NOMO-1 treated with dmso at 0.1 percent for 144 hours (cell line): Measurements from ENCODE around the gene TGM2.

Source experiments
- DNase-seq: peaks from one replicate; lab custom pipeline; 2025; ENCODE audit not compliant: unreplicated experiment; lab: John Stamatoyannopoulos, UW

The TGM2 gene

DNA sequence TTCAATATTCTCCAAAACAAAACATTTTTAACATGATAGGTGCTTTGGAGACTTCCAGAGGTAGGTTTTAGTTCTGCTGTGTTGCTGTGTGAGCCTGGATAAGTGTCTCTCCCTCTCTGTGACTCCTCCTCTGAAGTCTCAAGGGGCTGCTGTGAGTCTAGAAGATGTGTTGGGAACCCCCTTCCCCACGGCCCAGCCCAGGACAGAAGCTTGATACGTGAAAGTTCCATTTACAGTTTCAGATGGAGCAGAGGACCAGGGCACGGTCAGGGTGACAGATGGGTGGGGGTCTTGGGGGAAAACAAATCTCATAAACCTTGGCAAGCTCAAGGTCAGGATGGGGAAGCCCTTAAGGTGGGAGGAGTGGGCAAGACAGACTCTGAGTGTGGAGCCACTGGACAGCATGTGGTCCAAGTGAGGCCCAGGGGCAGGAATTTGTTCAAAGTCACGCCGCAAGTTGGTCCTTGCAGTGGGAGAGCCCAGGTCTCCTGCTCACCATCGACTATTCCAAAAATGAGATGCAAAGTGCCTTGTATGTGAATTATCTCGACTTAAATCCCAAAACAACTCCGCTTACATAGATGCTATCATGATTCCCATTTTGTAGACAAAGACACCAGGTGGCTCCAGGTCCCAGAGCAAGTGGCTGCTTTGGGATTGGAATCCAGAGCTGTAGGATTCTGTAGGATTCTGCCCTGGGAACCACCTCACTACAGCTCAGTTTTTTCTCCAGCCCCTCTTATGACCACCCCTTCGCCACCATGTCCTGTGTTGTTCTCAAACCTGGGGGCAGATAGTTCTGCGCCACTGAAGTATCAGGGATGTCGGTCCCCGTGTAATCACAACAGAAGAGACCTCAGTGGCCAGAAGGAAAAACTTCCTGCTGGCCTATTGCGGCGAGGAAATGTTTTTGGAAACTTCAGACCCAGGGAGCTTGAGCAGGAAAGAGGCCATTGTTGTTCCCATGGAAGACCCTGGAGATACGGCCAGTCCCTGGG, 1.9 kb downstream of the TGM2 start:
- DNase-seq: no peak

DNA sequence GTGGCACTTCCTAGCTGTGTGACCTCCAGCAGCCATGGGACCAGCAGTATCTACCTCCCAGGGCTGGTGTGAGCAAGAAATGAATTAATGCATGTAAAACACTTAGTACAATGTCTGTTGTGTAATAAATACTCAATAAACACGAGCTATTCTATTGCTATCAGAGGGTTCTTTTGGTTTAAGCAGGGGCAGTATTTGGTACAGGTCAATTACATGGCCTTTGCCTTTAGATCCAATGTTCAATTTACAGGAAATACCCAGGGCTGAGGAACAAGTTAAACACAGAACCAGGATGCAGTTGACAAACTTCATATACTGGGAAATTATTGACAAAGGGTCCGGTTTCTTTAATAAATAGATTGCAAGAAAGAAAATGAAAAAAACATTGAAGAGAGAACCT, 2.9 kb downstream of the TGM2 start:
- DNase-seq: no peak

DNA sequence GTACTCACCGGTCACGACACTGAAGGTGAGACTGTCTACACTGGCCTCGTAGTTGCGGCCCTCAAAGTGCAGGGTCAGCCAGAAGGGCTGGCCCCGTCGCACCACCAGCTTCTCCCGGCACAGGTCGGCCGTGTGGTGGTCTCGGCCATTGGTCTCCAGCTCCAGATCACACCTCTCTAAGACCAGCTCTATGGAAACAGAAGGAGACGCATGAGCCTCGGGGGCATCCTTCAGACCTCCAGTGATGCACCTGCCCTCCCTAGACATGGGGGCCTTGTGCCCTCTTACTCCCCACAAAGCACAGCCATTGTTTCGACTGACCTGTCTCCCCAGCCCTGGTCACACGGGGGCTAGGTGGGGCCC, 3.7 kb downstream of the TGM2 start:
- no peak for DNase-seq

DNA sequence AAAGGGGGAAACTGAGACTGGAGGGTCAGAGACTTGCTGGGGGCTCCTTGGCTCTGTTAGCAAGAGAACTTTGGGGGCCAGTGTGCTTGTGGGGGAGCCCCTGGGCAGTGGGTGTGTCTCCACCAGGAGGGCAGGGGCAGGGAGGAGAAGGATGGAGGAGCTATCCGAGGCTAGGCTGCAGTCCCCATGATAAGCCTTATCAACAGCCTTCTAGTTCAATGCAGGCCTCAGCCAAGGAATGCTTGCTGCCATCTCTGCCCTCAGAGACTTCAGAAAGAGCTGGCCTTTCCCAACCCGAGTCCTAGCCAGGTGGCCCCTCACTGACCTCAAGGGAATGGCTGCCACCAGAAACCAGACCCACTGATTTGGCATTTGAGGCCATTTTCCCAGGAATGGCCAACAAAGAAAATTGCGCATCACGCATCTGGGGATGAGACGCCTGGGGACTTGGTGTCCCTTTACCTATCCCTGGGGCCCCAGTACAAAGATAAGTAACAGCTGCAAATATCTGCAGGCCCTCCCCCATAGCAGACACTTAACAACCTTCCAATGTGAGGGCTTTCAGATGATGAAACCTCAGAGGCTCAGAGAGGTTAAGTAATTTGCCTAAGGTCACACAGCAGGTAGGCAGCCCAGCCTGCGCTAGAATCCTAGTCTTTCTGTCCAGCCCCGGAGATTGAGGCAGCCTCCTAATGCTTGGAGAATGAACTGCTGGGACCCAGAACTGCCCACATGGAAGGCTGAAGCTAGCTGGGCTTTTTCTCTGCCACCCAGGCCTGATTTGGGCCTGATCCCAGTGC, 4.9 kb downstream of the TGM2 start:
- DNase-seq: no peak

DNA sequence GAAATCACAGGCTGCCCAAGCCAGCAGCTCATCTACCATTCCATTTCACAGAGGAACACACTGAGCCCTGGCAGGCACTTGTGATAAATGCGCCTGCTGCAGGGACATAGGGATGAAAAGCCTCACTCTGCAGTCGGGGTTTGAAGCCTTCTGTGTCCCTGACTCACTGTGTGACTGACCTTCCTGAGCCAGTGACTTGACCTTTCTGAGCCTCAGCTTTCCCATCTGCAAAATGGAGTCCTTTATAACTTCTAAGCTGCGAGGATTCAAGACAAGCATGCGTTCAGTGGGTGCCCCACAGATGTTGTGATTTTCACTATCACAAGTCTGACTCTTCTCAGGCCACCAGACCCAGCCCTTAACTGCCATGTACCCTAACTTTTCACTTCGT, 5.5 kb downstream of the TGM2 start:
- DNase-seq: no peak

DNA sequence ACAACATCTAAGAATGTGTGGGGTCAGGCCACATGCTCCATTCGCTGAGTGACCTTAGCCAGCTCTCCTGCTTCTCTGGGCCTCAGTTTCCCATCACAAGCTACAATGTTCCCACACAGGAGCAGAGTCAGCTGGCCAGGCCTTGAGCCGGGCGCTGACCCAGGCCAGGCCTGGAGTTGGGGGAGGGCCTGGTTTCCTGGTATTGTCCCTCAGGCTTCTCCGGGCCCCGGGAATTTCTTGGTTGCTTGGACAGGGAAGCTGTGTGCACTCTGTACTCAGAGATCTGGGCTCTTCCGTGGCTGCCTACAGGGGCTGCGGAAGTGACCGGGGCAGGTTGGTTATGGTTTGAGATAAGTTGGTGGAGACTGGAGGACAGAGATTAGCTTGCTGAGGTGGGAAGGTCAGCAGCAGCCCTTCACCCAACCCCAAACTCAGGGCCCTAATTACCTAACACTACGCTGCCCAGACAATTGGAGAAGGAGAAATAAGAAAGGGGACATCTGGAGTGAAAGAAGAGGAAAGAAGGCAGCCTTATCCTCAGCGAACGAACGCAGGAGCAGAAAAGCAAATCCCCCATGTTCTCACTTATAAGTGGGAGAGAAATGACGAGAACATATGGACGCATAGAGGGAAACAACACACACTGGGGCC, 6.2 kb downstream of the TGM2 start:
- DNase-seq: no peak

DNA sequence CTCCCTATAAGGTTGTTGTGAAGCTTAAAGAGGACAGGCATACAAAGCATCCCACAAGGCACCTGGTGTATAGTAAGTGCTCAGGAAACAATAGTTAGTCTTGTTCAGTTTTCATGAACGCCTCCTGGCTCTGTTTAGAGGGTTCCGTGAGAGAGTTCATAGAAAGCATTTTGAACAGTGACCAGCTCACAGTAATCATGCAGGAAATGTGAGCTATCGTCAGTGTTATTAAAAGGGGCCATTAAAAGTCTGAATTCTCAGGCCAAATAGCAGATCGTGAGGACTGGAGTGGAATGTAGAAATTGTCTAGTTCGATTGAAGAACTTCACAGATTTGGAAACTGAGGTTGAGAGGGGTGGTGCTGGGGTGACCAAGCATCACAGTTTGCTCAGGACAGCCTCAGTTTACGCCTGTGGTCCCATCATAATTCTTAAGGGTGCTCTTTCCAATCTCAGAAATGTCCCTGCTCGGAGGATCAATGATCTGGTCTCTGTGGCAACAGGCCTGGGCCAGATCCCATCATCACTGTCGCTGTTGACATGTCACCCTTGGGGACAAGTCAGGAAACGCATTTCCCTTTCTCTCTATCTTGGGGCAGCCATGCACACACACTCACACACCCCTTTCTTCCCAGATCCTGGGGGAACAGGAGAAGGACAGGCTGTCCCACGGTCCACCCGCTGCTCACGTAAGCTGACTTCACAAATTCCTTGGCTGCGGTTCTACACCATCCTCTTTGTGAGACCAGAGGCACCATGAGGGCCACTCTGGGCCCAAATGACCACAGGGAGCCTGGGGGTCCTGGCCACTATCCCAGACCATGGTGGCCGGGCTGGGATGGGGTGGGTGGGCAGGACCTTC, 7.2 kb downstream of the TGM2 start:
- DNase-seq: no peak

DNA sequence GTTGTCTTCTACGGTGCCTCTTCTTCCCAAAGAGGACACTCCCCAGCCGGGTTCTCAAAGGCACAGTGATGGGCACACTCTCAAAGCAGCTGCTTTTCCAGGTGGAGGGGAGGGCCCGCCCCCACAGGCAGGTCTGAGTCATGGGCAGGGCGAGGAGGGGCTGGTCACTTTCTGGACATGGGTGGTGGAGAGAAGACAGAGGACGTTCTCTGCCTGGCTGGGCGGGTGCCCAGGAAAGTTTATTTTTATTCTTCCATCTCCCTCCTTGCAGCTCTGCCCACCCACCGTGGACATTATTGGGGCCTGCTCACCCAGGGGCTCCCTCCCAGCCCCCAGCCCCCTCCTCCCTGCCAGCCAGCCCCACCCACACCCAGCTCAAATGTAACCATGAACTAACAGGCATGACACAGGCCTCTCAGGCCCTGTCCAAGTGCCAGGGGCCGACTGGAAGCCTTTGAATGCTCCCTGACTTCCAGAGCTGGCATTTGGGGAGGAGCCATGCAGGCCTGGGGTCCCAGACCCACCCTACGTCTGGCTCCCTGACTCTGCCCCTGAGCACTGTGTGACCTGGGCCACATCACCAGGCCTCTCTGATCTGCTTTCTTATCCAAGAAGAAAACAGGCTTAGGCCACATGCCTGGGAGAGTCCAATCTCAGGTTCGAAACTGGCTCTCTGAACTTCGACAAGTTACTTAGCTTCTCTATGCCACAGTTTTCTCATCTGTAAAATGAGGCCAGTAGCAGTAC, 8.0 kb downstream of the TGM2 start:
- no peak for DNase-seq

DNA sequence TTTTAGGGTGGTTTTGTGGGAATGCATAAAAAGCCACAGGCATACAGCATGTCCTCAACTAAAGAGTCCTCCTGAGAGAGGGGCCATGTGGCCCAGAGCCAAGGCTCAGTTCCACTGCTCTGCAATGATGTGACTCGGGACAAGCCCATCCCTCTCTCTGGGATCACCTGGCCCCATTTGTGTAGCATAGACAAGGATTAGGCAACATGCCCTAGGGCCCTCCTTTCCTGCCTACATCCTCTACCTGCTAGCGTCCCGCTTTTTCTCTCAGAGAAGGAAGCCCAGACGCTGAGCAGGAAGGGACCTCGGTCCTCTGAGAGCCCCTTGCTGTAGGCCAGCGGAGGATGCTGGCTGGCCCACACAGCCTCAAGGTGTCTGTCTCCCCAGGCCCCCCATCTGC, 8.8 kb downstream of the TGM2 start:
- no peak for DNase-seq

DNA sequence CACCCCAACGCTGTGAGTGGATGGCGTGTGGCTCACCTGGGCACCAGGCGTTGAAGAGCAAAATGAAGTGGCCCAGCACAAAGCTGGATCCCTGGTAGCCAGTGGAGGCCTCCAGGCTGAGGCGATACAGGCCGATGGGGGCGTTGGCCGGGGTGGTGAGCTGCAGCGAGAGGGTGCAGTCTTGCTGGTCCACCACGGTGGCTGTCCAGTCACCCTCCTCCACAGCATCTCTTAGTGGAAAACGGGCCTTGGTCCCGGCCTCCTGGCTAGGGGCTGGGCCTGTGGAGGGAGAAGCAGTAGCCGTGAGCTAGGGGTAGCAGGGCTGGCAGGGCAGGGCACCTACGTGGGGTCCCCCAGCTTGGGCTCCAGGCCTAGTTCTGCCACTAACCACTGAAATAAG, 9.3 kb downstream of the TGM2 start:
- no peak for DNase-seq

DNA sequence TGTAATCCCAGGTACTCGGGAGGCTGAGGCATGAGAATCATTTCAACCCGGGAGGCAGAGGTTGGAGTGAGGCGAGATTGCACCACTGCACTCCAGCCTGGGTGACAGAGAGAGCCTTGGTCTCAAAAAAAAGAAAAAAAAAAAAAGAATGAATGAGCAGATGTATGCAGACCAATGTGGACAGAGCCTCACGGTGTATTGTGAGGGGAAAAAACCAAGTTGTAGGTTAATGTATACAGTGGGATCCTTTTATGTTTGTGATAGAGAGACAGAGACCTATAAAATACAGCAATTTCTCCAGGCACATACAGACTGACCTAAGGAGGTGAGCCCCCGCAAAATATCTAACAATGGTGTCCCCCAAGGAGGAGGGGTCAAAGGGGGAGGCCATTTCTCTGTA, 11.7 kb downstream of the TGM2 start:
- DNase-seq: no peak

DNA sequence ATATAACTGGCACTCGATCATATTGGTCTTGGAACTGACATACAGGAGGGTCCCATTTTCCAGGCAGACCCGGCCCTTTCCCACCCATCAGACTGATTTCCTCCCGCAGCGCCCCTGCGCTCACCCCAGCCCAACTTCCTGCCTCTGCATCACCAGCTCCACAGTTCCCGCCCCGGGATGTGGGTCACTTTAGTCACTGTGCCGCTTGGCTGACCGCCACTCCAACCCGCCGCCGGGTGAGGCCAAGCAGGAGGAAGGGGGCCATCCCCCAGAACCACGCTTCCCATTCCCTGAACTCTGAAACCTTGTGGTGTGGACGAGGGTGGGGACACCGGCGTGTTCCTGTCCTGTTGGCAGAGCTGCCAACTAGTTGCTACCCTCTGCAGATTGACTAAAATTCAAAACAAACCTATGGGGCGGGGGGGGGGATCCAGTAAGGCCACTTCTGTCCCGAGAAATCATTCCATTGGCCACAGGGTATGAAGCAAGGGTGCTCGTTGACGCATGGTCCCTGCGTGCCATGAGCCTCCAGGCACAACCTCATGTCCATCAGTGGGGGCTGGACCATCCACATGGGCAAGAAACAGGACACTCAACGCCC, 12.3 kb downstream of the TGM2 start:
- DNase-seq: no peak

DNA sequence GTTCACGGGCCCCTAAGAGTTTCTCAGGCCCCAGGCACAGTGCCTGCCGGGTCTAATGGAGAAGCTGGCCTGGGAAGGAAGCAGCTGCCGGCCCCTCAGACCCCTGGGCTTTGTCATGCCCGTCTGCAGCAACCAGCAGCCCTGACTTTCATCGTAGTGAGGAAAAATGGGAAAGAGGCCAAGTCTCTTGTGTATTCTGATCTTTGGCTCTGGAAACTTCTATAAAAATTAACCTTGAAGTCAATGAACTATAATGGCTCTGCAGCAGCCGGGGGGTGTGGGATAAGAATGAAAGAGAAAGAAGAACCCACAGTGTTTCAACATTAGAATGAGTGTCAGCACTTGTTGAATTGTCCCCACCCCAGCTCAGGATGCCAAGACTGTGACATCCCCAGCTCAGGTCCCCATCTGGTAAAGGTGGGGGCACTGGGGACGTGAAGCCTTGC, 12.9 kb downstream of the TGM2 start:
- peak; percentile 9 for DNase-seq

DNA sequence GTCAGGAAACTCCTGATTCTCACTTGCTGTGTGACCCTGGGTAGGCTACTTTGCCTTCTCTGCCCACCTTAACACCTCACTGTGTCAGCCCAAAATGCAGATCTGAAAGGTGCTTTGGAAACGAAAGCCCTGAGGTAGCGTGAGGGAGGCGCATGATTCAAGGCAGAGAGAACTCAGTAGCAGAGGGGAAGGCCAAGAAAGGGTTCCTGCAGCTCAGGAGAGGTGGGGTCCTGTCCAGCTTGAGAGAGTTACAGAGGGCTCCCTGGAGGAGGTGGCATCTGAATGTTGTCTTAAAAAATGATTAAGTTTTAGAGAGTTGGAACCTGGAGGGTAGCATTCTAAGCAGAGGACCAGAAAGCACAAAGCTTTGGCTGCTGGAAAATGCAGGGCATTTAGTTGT, 13.6 kb downstream of the TGM2 start:
- no peak for DNase-seq

DNA sequence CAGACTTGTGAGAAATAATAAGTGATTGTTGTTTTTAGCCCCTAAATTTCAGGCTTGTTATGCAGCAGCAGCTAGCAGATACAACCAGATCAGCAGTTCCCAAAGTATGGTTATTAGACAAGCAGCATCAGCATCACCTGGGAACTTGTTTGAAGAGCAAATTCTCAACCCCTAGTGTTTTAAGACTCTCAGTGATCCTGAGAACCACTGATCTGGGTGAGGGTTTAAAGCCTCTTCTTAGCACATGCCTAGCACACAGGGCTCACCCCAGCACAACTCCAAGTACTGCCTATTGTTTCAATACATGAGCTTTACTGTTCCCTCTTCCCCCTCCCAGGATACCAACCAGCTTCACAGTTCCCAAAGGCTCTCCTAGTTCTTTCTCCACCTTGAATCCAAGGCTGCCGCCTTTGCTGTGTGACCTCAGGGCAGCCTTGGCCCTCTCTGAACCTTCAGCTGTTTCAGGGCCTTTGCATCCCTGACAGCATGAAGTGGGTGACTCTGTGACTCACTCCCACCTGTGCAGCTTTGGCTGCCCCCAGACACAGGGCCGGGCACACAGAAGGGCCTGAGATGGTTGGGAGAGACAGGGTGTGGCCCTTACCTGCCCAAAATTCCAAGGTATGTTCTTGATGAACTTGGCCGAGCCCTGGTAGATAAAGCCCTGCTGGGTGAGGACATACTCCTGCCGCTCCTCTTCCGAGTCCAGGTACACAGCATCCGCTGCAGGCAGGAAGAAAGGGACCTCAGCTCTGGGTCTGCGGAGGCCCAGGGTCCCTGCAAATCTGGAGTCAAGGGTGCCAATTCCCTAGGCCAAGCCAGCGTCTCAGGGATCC, 14.5 kb downstream of the TGM2 start:
- no peak for DNase-seq

DNA sequence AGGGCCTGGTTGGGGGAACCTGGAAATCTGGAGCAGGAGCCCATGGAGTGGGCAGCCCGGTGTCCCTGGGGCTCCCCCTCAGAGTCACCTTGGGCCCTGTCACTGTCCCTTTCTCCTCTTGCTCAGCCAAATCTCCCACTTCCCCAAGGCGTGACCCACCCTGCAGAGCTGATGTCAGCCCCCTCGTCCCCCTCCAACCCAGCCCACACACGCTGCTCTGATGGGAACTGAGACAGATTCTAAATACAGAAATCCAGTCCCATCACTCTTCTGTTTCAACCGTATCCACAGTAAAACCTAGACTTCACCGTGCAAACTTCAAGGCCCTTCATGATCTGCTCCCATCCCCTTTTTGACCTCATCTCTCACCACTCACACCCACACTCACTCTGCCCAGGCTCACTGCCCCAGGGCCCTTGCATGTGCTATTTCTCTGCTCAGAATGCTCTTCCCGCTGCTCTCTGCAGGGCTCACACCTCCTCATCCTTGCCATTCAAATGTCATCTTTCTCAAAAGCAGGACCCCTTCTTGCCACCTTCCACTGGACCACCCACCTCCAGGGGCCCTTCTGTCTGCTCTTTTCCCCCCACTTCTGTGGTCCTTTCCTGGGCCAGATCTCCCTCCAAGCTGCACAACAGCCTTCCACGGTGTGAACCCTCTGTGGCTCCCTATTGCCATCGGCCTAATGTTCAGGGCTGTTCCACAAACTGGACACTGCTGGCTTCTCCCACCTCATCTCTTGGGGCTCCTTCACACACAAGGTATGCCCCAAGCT, 16.6 kb downstream of the TGM2 start:
- DNase-seq: no peak

DNA sequence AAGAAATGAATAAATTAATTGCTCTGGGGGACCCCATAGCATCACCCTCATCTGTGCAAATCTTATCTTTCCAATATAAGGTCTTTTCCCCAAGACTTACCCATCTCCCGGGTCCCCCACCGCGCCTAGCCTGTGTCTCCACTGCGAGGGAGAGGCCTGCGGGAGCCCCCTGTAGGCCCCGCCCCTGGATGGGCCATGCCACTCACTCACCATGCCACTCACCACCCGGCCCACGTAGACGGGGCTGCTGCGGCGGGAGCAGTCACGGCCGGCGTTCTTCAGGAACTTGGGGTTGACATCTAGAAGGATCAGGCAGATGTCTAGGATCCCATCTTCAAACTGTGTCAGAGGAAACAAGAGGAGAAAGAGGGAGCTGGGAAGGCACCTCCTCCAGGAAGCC, 17.3 kb downstream of the TGM2 start:
- no peak for DNase-seq

DNA sequence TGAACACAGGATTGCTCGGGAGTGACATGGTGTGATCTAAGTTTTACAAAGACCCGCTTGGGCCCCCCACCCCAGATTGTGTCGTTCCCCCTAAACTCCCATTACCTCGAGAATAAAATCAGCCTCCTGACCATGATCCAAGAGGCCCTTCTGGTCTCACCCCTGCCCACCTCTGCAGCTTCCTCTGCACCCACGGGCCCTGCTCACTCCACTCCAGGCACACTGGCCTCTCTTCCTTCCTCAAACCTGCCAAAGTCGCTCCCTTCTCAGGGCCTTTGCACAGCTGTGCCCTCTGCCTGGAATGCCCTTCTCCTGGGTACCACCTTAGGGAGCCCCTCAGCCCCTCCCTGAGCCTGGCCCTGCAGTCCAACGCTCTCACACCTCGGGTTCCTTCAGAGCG, 17.9 kb downstream of the TGM2 start:
- no peak for DNase-seq
